Mammary epithelial cell (primary cell): ENCODE measurements around the gene DLG3.

Experiments
- CTCF ChIP-seq, 2 donors: IDR thresholded peaks in 1 of 2; conservative IDR thresholded peaks in 1 of 2; 2 replicates each; pipeline ENCODE4 v1.5.1; 2011 to 2012; ENCODE audit warnings: inconsistent platforms in 2 of 2, low read length in 2 of 2, mild to moderate bottlenecking in 2 of 2, control low read depth in 1 of 2, low read depth in 1 of 2; ENCODE audit not compliant: insufficient read depth in 1 of 2; ENCODE audit errors: extremely low read depth in 1 of 2
- EZH2 ChIP-seq: IDR thresholded peaks from 2 replicates; pipeline ENCODE4 v1.6.1; 2012; ENCODE audit warnings: low read length, inconsistent platforms, borderline replicate concordance

- no peak for TF ChIP-seq CTCF (conservative IDR thresholded peaks at IDR 0.05 in 1 of 2, IDR thresholded peaks at IDR 0.05 in 1 of 2; ENCODE audit: extremely low read depth in 1 of 2, insufficient read depth in 1 of 2, low read depth in 1 of 2, low read length in 2 of 2)
- no peak for TF ChIP-seq EZH2
Observed at GRCh38 chrX:70553516-70553915, 108.9 kb downstream of the DLG3 start.
